Esophagus muscularis mucosa (tissue), 4 donors: ENCODE results near the gene CNOT6. TPM values are rescaled to one million over a fixed set of nuclear protein-coding genes. Genes with fewer than 3 reads are reported as not detected.

Experiments used
- DNase-seq: peaks from one replicate; pipeline ENCODE4 v3.0.0-alpha.2; 2017; ENCODE audit errors: extremely low spot score
- H3K27ac ChIP-seq, 4 donors: fragments of 200-600 bp; sonication (generic); replicated peaks in 1 of 4; 1 replicate in 3 of 4; 2 replicates in 1 of 4; pipeline ENCODE4 v1.5.1; 2016 to 2019; ENCODE audit warnings: mild to moderate bottlenecking in 1 of 4
- H3K27me3 ChIP-seq, 4 donors: fragments of 200-600 bp; sonication (generic); one replicate each; pipeline versions ENCODE4 v1.5.1 to v1.6.0; 2016 to 2019
- H3K36me3 ChIP-seq, 4 donors: fragments of 200-600 bp; sonication (generic); one replicate each; pipeline ENCODE4 v1.5.1; 2016 to 2019
- H3K4me1 ChIP-seq, 4 donors: fragments of 200-600 bp; sonication (generic); one replicate each; pipeline ENCODE4 v1.5.1; 2016 to 2019
- H3K4me3 ChIP-seq, 4 donors: fragments of 200-600 bp; sonication (generic); 1 replicate in 2 of 4; 2 replicates in 2 of 4; pipeline ENCODE4 v1.5.1; 2016 to 2019; ENCODE audit warnings: mild to moderate bottlenecking in 4 of 4, moderate library complexity in 1 of 4
- H3K9me3 ChIP-seq, 4 donors: fragments of 200-600 bp; sonication (generic); 1 replicate in 3 of 4; 2 replicates in 1 of 4; pipeline ENCODE4 v1.5.1; 2016 to 2019
- EP300 ChIP-seq: sonication (generic); formaldehyde crosslinking; IDR thresholded peaks from one replicate; pipeline ENCODE4 v1.6.1; 2017; ENCODE audit warnings: antibody characterized with exemption
- POLR2A ChIP-seq: fragments of 450-650 bp; IDR thresholded peaks from one replicate; pipeline ENCODE4 v1.6.1; 2017; ENCODE audit warnings: antibody characterized with exemption, moderate library complexity, mild to moderate bottlenecking, low read depth
- POLR2AphosphoS5 ChIP-seq, 2 donors: sonication (generic); formaldehyde crosslinking; IDR thresholded peaks; one replicate each; pipeline ENCODE4 v1.6.1; 2017; ENCODE audit warnings: antibody characterized with exemption in 2 of 2
- WGBS: methylation state at CpG from one replicate; pipeline ENCODE4 v1.1.5; 2018; 5-methylcytosine and 5-hydroxymethylcytosine counted together
- intact Hi-C: fragments of 100-400 bp; cut with DNase I; formaldehyde crosslinking; loops from one replicate; pipeline ENCODE4 v1.15.1; 2023
- total RNA-seq, 4 donors: library from RNA; depleted of rRNA; stranded (reverse); fragments of >200 nt; gene quantifications; one replicate each; pipeline versions ENCODE4 v1.1.0 to v1.2.1, GENCODE V29; 2016
- TF ChIP-seq, protein P1 (sequence below), 3 experiments: fragments of 200-600 bp in 2 of 3; fragments of 450-650 bp in 1 of 3; sonication (generic) in 2 of 3; IDR thresholded peaks; one replicate each; pipeline ENCODE4 v1.5.1; 2017 to 2019; ENCODE audit warnings: antibody characterized with exemption in 3 of 3, mild to moderate bottlenecking in 2 of 3, moderate library complexity in 1 of 3

The CNOT6 gene
- total RNA-seq, 4 donors from 2014 or later = 17.7 to 26.4 (median 20.5) TPM

DNA sequence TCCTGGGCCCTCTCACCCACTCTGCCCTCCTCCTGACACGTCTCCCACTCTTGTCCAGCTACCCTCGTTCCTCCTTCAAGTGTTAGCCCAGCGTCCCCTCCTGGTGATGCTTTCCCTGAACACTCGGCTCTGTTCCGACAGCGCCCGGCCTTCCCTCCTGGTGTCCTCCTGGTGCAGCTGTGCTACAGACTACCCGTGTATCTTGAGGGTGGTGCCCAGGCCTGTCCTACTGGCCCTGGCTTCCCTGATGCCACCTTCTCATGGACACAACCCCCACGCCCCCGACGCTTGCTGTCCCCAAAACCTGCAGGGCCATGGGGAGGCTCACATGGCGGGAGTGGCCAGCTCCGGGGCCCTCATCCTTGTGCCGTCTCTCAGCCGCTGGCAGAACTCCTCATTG lies 118.5 kb downstream of the CNOT6 start:
- H3K4me1 ChIP-seq = no peaks in the 10 kb centered on the region
- TF ChIP-seq EP300 (no peak), POLR2AphosphoS5 (IDR thresholded peaks at IDR 0.05) (no peak), POLR2A (no peak)
- TF ChIP-seq, protein P1, sequence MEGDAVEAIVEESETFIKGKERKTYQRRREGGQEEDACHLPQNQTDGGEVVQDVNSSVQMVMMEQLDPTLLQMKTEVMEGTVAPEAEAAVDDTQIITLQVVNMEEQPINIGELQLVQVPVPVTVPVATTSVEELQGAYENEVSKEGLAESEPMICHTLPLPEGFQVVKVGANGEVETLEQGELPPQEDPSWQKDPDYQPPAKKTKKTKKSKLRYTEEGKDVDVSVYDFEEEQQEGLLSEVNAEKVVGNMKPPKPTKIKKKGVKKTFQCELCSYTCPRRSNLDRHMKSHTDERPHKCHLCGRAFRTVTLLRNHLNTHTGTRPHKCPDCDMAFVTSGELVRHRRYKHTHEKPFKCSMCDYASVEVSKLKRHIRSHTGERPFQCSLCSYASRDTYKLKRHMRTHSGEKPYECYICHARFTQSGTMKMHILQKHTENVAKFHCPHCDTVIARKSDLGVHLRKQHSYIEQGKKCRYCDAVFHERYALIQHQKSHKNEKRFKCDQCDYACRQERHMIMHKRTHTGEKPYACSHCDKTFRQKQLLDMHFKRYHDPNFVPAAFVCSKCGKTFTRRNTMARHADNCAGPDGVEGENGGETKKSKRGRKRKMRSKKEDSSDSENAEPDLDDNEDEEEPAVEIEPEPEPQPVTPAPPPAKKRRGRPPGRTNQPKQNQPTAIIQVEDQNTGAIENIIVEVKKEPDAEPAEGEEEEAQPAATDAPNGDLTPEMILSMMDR (IDR thresholded peaks at IDR 0.05) = no peak
- H3K27ac ChIP-seq = no peak overlapping the region
- H3K36me3 ChIP-seq = peaks cover 0 to 18% (median 0%) of the 10 kb centered on the region in 4 donors
- H3K4me3 ChIP-seq = no peak overlapping the region
- intact Hi-C loops = no loop called here
- no peak for DNase-seq
- H3K27me3 ChIP-seq = peaks cover 0 to 17% (median 0%) of the 10 kb centered on the region in 4 donors
- WGBS = 88% methylated on average over 15 of the region's 15 CpGs
- H3K9me3 ChIP-seq = no peaks in the 10 kb centered on the region

DNA sequence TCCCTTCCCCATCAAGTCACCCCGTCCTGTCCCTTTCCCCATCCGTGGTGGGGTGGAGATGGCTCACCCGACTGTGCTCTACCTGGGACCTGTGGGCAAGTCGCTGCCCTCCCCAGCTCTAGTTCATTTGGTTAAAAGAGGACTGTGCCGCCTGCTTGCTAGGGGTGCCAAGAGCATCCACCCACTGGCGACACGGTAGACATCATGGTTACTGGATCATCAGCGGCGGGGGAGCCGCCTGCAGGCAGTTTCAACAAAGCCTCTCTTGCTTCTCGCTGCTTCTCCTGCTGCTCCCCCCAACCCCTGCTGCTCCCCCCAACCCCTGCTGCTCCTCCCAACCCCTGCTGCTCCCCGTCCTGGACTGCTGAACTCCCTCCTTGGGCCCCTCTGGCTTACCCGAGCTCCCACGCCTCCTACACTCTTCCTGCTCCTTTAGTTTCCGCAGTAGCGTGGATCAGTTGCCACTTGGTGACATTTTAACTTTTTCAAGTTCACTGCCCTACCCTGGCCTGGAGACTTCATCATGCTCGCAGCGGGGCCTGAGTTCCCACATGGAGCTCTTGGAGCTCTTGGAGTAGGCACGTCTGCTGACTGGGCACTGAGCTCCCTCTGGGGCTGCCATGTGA lies 119.1 kb downstream of the CNOT6 start:
- peaks cover 0 to under 1% (median under 1%) of the 10 kb centered on the region in 4 donors for H3K4me1 ChIP-seq
- WGBS = 88% methylated on average over 17 of the region's 19 CpGs

DNA sequence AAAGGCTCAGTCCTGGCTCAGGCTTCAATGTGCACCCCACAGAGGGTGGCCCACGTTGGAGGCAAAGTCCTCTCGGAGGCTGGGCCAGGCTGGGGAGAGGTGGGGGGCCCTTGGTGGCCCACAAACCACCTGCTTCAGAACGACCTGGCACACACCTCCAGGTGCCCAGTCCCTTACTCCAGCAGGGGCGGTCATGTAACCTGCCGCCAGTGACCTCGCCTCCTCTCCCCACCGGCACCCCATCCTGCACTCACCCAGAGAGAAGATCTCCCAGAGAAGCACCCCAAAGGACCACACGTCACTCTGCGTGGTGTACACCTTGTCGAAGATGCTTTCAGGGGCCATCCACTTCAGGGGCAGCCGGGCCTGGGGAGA lies 119.6 kb downstream of the CNOT6 start:
- TF ChIP-seq EP300 (no peak), POLR2A (no peak), POLR2AphosphoS5 (IDR thresholded peaks at IDR 0.05) (no peak)
- TF ChIP-seq, protein P1 (IDR thresholded peaks at IDR 0.05) = no peak
- DNase-seq = no peak
- no peaks in the 10 kb centered on the region for H3K9me3 ChIP-seq
- peaks cover 2 to 6% (median 4%) of the 10 kb centered on the region in 4 donors for H3K4me1 ChIP-seq
- intact Hi-C loops = no loop called here
- peaks cover 0 to 18% (median 0%) of the 10 kb centered on the region in 4 donors for H3K27me3 ChIP-seq
- H3K36me3 ChIP-seq = peaks cover 0 to 18% (median 0%) of the 10 kb centered on the region in 4 donors
- no peak overlapping the region for H3K4me3 ChIP-seq
- WGBS = 85% methylated on average over 11 of the region's 11 CpGs
- no peak overlapping the region for H3K27ac ChIP-seq

More for the DNA sequence above, 119.1 kb downstream of the CNOT6 start:
- Histone ChIP-seq H3K4me3 (no peak overlapping the region), H3K9me3 (no peaks in the 10 kb centered on the region), H3K27me3 (peaks cover 0 to 18% (median 0%) of the 10 kb centered on the region in 4 donors), H3K27ac (no peak overlapping the region), H3K36me3 (peaks cover 0 to 18% (median 0%) of the 10 kb centered on the region in 4 donors)
- intact Hi-C loops = no loop called here
- TF ChIP-seq, protein P1 (IDR thresholded peaks at IDR 0.05) = no peak
- no peak for TF ChIP-seq POLR2A
- no peak for TF ChIP-seq EP300
- no peak for TF ChIP-seq POLR2AphosphoS5 (IDR thresholded peaks at IDR 0.05)
- DNase-seq = no peak

DNA sequence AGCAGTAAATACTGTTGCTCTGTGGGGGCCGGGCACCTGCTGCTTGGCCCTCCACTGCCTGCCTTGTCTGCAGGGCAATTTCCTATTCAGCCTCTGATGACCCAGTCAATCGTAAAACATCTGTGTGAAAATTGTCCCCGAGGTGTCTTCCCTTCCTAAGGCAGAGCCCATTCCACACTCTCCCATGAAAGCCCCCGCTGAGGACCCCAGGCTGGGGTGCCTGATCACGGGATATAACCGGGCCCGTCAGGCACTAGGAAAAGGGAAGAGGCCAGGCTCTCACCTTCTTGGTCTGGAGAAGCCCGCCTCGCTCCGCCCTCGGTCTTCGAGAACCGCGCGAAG lies 124.3 kb downstream of the CNOT6 start:
- H3K4me3 ChIP-seq = peak overlapping the region; percentile 31 to 45 (median 38)
- WGBS = 22% methylated on average over 9 of the region's 15 CpGs

More for the DNA sequence above, 124.3 kb downstream of the CNOT6 start:
- Histone ChIP-seq H3K4me1 (peaks cover 3 to 12% (median 7%) of the 10 kb centered on the region in 4 donors), H3K27ac (no peak overlapping the region), H3K27me3 (peaks cover 0 to 46% (median 0%) of the 10 kb centered on the region in 4 donors), H3K36me3 (peaks cover 0 to 35% (median 0%) of the 10 kb centered on the region in 4 donors), H3K9me3 (no peaks in the 10 kb centered on the region)
- TF ChIP-seq POLR2A (no peak), POLR2AphosphoS5 (IDR thresholded peaks at IDR 0.05) (no peak), EP300 (no peak)
- TF ChIP-seq, protein P1 (IDR thresholded peaks at IDR 0.05) = no peak
- no peak for DNase-seq
- intact Hi-C loops = no loop called here
